IPS-18c (cell line): ENCODE measurements around the gene KIF26A.

Experiments
- H3K4me3 ChIP-seq: 2 replicates; pipeline ENCODE4 v1.7.0; 2013; ENCODE audit warnings: low read depth, mild to moderate bottlenecking, low read length, moderate library complexity; ENCODE audit not compliant: insufficient read depth
- H3K9me3 ChIP-seq: one replicate; pipeline ENCODE4 v1.6.1; 2013; ENCODE audit warnings: mild to moderate bottlenecking, low read length, moderate library complexity; ENCODE audit not compliant: control insufficient read depth, insufficient read depth

Gene KIF26A

GRCh38 chr14:104186575-104186974 lies 48.2 kb downstream of the KIF26A start:
- Histone ChIP-seq H3K4me3 (no peak overlapping the region), H3K9me3 (no peaks in the 10 kb centered on the region)

- Histone ChIP-seq H3K4me3 (no peak overlapping the region), H3K9me3 (no peaks in the 10 kb centered on the region)
These were observed 48.9 kb downstream of the KIF26A start for GRCh38 chr14:104187121-104187889.

- no peaks in the 10 kb centered on the region for H3K9me3 ChIP-seq
These were observed 49.7 kb downstream of the KIF26A start for GRCh38 chr14:104187931-104188726.

GRCh38 chr14:104188727-104189400 lies 50.5 kb downstream of the KIF26A start:
- no peak overlapping the region for H3K4me3 ChIP-seq
- H3K9me3 ChIP-seq, result no peaks in the 10 kb centered on the region

More at GRCh38 chr14:104187931-104188726, 49.7 kb downstream of the KIF26A start:
- H3K4me3 ChIP-seq, result no peak overlapping the region

- H3K9me3 ChIP-seq, result no peaks in the 10 kb centered on the region
These were observed 51.4 kb downstream of the KIF26A start for GRCh38 chr14:104189629-104190335.

GRCh38 chr14:104190396-104191000 lies 52.1 kb downstream of the KIF26A start:
- Histone ChIP-seq H3K9me3 (no peaks in the 10 kb centered on the region), H3K4me3 (no peak overlapping the region)

More at GRCh38 chr14:104189629-104190335, 51.4 kb downstream of the KIF26A start:
- no peak overlapping the region for H3K4me3 ChIP-seq

GRCh38 chr14:104191409-104191997 lies 53.1 kb downstream of the KIF26A start:
- Histone ChIP-seq H3K9me3 (no peaks in the 10 kb centered on the region), H3K4me3 (no peak overlapping the region)

GRCh38 chr14:104192146-104192882 lies 53.9 kb downstream of the KIF26A start:
- Histone ChIP-seq H3K9me3 (no peaks in the 10 kb centered on the region), H3K4me3 (no peak overlapping the region)

GRCh38 chr14:104192883-104193245 lies 54.5 kb downstream of the KIF26A start:
- H3K9me3 ChIP-seq, result no peaks in the 10 kb centered on the region

GRCh38 chr14:104194016-104194415 lies 55.6 kb downstream of the KIF26A start:
- Histone ChIP-seq H3K4me3 (no peak overlapping the region), H3K9me3 (no peaks in the 10 kb centered on the region)

More at GRCh38 chr14:104192883-104193245, 54.5 kb downstream of the KIF26A start:
- H3K4me3 ChIP-seq, result no peak overlapping the region

GRCh38 chr14:104194716-104195115 lies 56.3 kb downstream of the KIF26A start:
- H3K9me3 ChIP-seq, result no peaks in the 10 kb centered on the region
- H3K4me3 ChIP-seq, result no peak overlapping the region

- H3K9me3 ChIP-seq, result no peaks in the 10 kb centered on the region
- H3K4me3 ChIP-seq, result no peak overlapping the region
These were observed 57.0 kb downstream of the KIF26A start for GRCh38 chr14:104195361-104195760.

- H3K4me3 ChIP-seq, result no peak overlapping the region
These were observed 57.5 kb downstream of the KIF26A start for GRCh38 chr14:104195878-104196277.

GRCh38 chr14:104196461-104197140 lies 58.2 kb downstream of the KIF26A start:
- no peaks in the 10 kb centered on the region for H3K9me3 ChIP-seq
- no peak overlapping the region for H3K4me3 ChIP-seq

More at GRCh38 chr14:104195878-104196277, 57.5 kb downstream of the KIF26A start:
- H3K9me3 ChIP-seq, result no peaks in the 10 kb centered on the region

GRCh38 chr14:104197449-104198247 lies 59.3 kb downstream of the KIF26A start:
- Histone ChIP-seq H3K4me3 (no peak overlapping the region), H3K9me3 (no peaks in the 10 kb centered on the region)
